ENCODE results near the gene DAPK1. TPM values are rescaled to one million over a fixed set of nuclear protein-coding genes. Genes with fewer than 3 reads are reported as not detected.

The DAPK1 gene
- total and polyA plus RNA-seq, 8 donors, result 29.1 to 98.7 (median 45.4) TPM

DNA sequence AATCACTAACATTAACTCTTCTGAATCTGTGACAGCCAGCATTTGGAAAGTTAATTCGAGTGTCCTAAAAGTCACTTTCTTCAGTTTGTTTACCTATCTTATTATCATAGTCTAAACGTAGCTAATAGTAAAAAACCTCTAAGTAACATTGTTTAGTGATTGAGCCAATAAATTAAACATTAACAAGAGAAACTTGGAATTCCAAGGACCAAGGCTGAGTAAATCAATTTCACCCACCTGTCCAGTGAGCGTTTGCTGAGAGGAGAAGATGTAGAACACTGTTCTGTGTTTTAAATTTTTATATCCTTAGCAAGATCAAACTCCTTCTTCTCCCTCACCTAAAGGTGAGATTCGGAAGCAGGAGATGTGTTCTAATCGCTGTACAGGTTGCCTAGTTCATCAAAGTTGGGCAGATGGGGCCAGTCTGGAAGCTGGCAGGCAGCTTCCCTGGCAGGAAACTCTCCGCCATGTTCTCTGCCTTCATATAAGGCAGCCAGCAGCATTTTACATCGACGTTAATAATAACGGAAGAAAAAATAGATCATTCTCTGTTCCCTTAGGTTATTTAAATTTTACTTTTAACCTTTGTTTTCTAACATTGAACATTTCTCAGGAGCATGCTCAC lies 89.2 kb downstream of the DAPK1 start:
- H3K4me3 ChIP-seq, result peak overlapping the region in 1 of 4 donors; percentile 0
- no peak for TF ChIP-seq CTCF (IDR thresholded peaks at IDR 0.05)
- WGBS, 2 donors, result 20 to 24% methylated on average over 9 of the region's 9 CpGs
- peak; percentile 62 to 82 (median 72) for ATAC-seq
- DNase-seq, result no peak
- no peak for FAIRE-seq
- H3K9me3 ChIP-seq, result no peaks in the 10 kb centered on the region
- peak overlapping the region in 2 of 4 donors; percentile 38 to 42 for H3K27ac ChIP-seq
- no peaks in the 10 kb centered on the region for H3K36me3 ChIP-seq
- intact Hi-C loops (cut with DNase I), result no loop called here
- peaks cover 34 to 41% (median 38%) of the 10 kb centered on the region in 3 donors for H3K4me1 ChIP-seq
- no peaks in the 10 kb centered on the region for H3K27me3 ChIP-seq

DNA sequence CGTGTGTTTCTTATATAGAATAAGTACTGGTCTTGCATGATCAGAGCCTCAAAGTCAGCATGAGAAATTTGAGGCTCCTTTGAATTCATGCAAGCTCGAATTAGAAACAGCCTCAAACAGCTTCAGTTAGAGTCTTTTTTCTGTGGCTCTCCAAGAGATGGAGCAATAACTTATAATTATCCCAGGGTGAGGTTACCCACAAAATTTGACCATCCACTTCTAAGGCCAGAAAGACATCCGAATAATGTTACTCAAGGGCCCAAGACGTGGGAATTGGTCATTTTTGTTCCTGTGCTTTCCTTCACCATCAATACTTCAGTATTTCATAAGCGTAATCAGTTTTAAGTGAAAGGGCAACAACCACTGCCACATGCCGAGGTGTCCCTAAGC lies 89.7 kb downstream of the DAPK1 start:
- no peaks in the 10 kb centered on the region for H3K36me3 ChIP-seq
- ATAC-seq (peak in 2 of 4 donors; percentile 3 to 11), FAIRE-seq (no peak), DNase-seq (no peak)
- 77 to 79% methylated on average over 6 of the region's 6 CpGs for WGBS, 2 donors
- no peaks in the 10 kb centered on the region for H3K27me3 ChIP-seq
- intact Hi-C loops (cut with DNase I), result no loop called here
- TF ChIP-seq CTCF (IDR thresholded peaks at IDR 0.05), result no peak
- H3K27ac ChIP-seq, result peak overlapping the region in 2 of 4 donors; percentile 38 to 42
- H3K4me1 ChIP-seq, result peaks cover 34 to 41% (median 38%) of the 10 kb centered on the region in 3 donors
- H3K4me3 ChIP-seq, result no peak overlapping the region
- no peaks in the 10 kb centered on the region for H3K9me3 ChIP-seq

GRCh38 chr9:87587864-87588263 lies 90.2 kb downstream of the DAPK1 start:
- H3K9me3 ChIP-seq, result no peaks in the 10 kb centered on the region
- H3K36me3 ChIP-seq, result no peaks in the 10 kb centered on the region
- TF ChIP-seq CTCF (IDR thresholded peaks at IDR 0.05), result no peak
- H3K4me3 ChIP-seq, result no peak overlapping the region
- ATAC-seq (no peak), FAIRE-seq (no peak), DNase-seq (no peak)
- peak overlapping the region in 1 of 4 donors; percentile 38 for H3K27ac ChIP-seq
- peaks cover 36 to 41% (median 41%) of the 10 kb centered on the region in 3 donors for H3K4me1 ChIP-seq
- no peaks in the 10 kb centered on the region for H3K27me3 ChIP-seq
- WGBS, 2 donors, result 83 to 87% methylated on average over 2 of the region's 2 CpGs
- intact Hi-C loops (cut with DNase I), result no loop called here

DNA sequence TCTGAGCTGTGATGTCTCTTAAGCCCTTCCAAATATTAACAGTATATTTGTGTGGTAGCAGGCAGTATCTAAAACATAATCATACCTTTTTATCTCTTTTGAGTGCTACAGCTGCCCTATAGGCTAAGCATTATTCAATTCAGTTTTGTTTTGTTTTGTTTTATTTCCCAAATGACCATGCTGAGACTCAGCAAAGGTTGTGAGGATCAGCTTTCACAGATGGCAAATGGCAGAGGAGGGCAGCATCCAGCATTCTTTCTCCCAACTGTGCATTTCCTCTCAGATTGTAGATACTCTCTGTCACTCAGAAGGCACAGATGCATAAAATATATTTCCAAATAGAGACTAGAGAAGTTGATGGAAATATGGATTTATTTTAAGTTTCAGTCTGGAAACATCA lies 90.7 kb downstream of the DAPK1 start:
- Histone ChIP-seq H3K27me3 (no peaks in the 10 kb centered on the region), H3K27ac (no peak overlapping the region), H3K4me3 (no peak overlapping the region), H3K4me1 (peaks cover 40 to 46% (median 46%) of the 10 kb centered on the region in 3 donors), H3K9me3 (no peaks in the 10 kb centered on the region), H3K36me3 (no peaks in the 10 kb centered on the region)
- TF ChIP-seq CTCF (IDR thresholded peaks at IDR 0.05), result no peak
- no peak for DNase-seq
- ATAC-seq, result no peak
- intact Hi-C loops (cut with DNase I), result no loop called here
- FAIRE-seq, result no peak

DNA sequence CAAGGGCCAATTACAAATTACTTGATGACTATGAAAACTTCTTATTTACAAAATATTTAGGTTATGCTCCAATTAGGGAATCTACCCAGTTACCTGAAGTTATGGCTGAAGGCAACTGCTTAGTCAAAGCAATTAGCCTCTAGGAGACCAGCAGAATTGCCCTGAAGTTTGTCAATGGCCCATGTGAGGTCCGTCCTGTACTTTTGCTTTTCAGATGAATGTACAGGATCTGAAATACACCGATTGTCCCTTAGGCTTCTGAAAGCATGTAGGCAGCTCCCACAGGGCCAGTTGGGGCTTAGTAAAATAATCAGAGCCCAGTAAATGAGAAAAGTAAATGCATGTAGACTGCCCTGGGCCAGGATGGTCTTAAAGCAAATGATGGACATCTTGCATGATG lies 93.3 kb downstream of the DAPK1 start:
- intact Hi-C loops (cut with DNase I), result no loop called here
- no peak for ATAC-seq

More for the DNA sequence above, 93.3 kb downstream of the DAPK1 start:
- Histone ChIP-seq H3K36me3 (no peaks in the 10 kb centered on the region), H3K9me3 (no peaks in the 10 kb centered on the region), H3K27ac (no peak overlapping the region), H3K27me3 (no peaks in the 10 kb centered on the region), H3K4me3 (no peak overlapping the region), H3K4me1 (peaks cover 36 to 59% (median 52%) of the 10 kb centered on the region in 3 donors)
- WGBS, 2 donors, result 87 to 95% methylated on average over 2 of the region's 2 CpGs
- no peak for TF ChIP-seq CTCF (IDR thresholded peaks at IDR 0.05)
- FAIRE-seq, result no peak
- DNase-seq, result no peak
